Endodermal cell (in vitro differentiated cells): Measurements from ENCODE around the gene PTPRK. TPM values are rescaled to one million over a fixed set of nuclear protein-coding genes. Genes with fewer than 3 reads are reported as not detected.

Source experiments
- DNase-seq: peaks from one replicate; pipeline ENCODE4 v3.0.0-alpha.2; 2017
- H3K27ac ChIP-seq: 2 replicates; pipeline ENCODE4 v1.5.1; 2013; ENCODE audit warnings: mild to moderate bottlenecking, low read depth, low read length, moderate library complexity
- H3K27me3 ChIP-seq: 2 replicates; pipeline ENCODE4 v1.6.1; 2013; ENCODE audit warnings: mild to moderate bottlenecking, low read length, moderate library complexity; ENCODE audit not compliant: insufficient read depth, control insufficient read depth, poor library complexity, severe bottlenecking
- H3K36me3 ChIP-seq: 2 replicates; pipeline ENCODE4 v1.7.0; 2013; ENCODE audit warnings: mild to moderate bottlenecking, low read length, moderate library complexity; ENCODE audit not compliant: control insufficient read depth, insufficient read depth
- H3K4me1 ChIP-seq: one replicate; pipeline ENCODE4 v1.7.0; 2013; ENCODE audit warnings: low read length; ENCODE audit not compliant: control insufficient read depth, insufficient read depth
- H3K4me3 ChIP-seq: 2 replicates; pipeline ENCODE4 v1.5.1; 2013; ENCODE audit warnings: mild to moderate bottlenecking, low read length, moderate library complexity
- H3K9ac ChIP-seq: 2 replicates; pipeline ENCODE4 v1.6.1; 2013; ENCODE audit warnings: mild to moderate bottlenecking, low read length, moderate library complexity; ENCODE audit not compliant: poor library complexity, severe bottlenecking; ENCODE audit errors: extremely low read depth
- H3K9me3 ChIP-seq: 2 replicates; pipeline ENCODE4 v1.6.1; 2013; ENCODE audit warnings: mild to moderate bottlenecking, low read length, moderate library complexity; ENCODE audit not compliant: control insufficient read depth
- H3K27ac Mint-ChIP-seq: 2 replicates; pipeline ENCODE4 v1.8.0; 2020; ENCODE audit warnings: mixed read lengths
- H3K27me3 Mint-ChIP-seq: 2 replicates; pipeline ENCODE4 v1.8.0; 2021; ENCODE audit warnings: mild to moderate bottlenecking, mixed read lengths; ENCODE audit not compliant: insufficient read depth
- H3K36me3 Mint-ChIP-seq: 2 replicates; pipeline ENCODE4 v1.8.0; 2020; ENCODE audit warnings: low read depth, mixed read lengths
- H3K4me1 Mint-ChIP-seq: 2 replicates; pipeline ENCODE4 v1.8.0; 2020; ENCODE audit warnings: mixed read lengths
- H3K4me3 Mint-ChIP-seq: 2 replicates; pipeline ENCODE4 v1.8.0; 2020; ENCODE audit warnings: mild to moderate bottlenecking, moderate library complexity, mixed read lengths
- H3K9me3 Mint-ChIP-seq: 2 replicates; pipeline ENCODE4 v1.8.0; 2020; ENCODE audit warnings: mild to moderate bottlenecking, mixed read lengths
- WGBS, 2 experiments: methylation state at CpG; one replicate each; pipeline versions ENCODE4 v1.1.5 to v1.1.7; 2013; ENCODE audit warnings: missing lambda C conversion rate in 2 of 2, mixed read lengths in 1 of 2; ENCODE audit not compliant: insufficient coverage in 1 of 2, insufficient read length in 1 of 2; 5-methylcytosine and 5-hydroxymethylcytosine counted together
- total RNA-seq, 2 donors: library from RNA; stranded (reverse); fragmentation: NEBNext Ultra II Directional in 1 of 2; extraction: Animal tissue kit (Norgen Biotek cat#: 25700) in 1 of 2; gene quantifications; 2 replicates in 1 of 2; 3 replicates in 1 of 2; pipeline ENCODE4 v1.2.1, GENCODE V29; 2021
- TF ChIP-seq, protein P1 (sequence below): fragments of 200-600 bp; sonication (generic); conservative IDR thresholded peaks from 2 replicates; pipeline ENCODE4 v1.5.0; 2021; ENCODE audit warnings: antibody characterized with exemption, mild to moderate bottlenecking

PTPRK gene
- total RNA-seq, 2 donors from 2014 or later, result 46.4 to 57.6 TPM

DNA sequence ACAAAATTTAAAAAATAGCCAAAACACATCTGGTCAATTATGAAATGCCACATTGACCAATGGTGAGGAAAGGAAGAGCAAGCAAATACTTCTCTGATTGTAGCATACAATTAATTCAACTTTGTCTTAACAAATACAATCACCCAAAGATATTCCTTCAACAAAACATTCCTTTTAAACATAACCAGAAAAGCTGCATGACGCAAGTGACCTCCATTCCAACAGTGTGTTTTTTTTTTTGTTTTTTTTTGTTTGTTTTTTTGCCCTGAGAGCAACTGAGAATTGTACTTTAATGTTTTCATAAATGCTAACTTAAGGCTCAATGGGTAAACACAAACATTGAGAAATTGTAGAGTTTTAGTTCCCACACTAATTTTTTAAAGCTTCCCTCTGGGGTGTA is 184.4 kb downstream of the PTPRK start:
- H3K4me3 ChIP-seq, result no peak overlapping the region
- no peaks in the 10 kb centered on the region for H3K36me3 Mint-ChIP-seq
- no peak overlapping the region for H3K27ac Mint-ChIP-seq
- no peaks in the 10 kb centered on the region for H3K36me3 ChIP-seq
- H3K4me1 Mint-ChIP-seq, result peaks cover 29% of the 10 kb centered on the region
- no peaks in the 10 kb centered on the region for H3K27me3 ChIP-seq
- no peaks in the 10 kb centered on the region for H3K27me3 Mint-ChIP-seq
- H3K9me3 Mint-ChIP-seq, result no peaks in the 10 kb centered on the region
- no peak overlapping the region for H3K27ac ChIP-seq
- no peaks in the 10 kb centered on the region for H3K4me1 ChIP-seq
- H3K9me3 ChIP-seq, result no peaks in the 10 kb centered on the region
- 100% methylated on average over 1 of the region's 1 CpG; no CpG with 5 or more reads in 1 of the 2 experiments for WGBS, 2 experiments
- no peak overlapping the region for H3K4me3 Mint-ChIP-seq
- DNase-seq, result no peak
- H3K9ac ChIP-seq, result no peak overlapping the region
- TF ChIP-seq, protein P1, sequence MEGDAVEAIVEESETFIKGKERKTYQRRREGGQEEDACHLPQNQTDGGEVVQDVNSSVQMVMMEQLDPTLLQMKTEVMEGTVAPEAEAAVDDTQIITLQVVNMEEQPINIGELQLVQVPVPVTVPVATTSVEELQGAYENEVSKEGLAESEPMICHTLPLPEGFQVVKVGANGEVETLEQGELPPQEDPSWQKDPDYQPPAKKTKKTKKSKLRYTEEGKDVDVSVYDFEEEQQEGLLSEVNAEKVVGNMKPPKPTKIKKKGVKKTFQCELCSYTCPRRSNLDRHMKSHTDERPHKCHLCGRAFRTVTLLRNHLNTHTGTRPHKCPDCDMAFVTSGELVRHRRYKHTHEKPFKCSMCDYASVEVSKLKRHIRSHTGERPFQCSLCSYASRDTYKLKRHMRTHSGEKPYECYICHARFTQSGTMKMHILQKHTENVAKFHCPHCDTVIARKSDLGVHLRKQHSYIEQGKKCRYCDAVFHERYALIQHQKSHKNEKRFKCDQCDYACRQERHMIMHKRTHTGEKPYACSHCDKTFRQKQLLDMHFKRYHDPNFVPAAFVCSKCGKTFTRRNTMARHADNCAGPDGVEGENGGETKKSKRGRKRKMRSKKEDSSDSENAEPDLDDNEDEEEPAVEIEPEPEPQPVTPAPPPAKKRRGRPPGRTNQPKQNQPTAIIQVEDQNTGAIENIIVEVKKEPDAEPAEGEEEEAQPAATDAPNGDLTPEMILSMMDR, result no peak

DNA sequence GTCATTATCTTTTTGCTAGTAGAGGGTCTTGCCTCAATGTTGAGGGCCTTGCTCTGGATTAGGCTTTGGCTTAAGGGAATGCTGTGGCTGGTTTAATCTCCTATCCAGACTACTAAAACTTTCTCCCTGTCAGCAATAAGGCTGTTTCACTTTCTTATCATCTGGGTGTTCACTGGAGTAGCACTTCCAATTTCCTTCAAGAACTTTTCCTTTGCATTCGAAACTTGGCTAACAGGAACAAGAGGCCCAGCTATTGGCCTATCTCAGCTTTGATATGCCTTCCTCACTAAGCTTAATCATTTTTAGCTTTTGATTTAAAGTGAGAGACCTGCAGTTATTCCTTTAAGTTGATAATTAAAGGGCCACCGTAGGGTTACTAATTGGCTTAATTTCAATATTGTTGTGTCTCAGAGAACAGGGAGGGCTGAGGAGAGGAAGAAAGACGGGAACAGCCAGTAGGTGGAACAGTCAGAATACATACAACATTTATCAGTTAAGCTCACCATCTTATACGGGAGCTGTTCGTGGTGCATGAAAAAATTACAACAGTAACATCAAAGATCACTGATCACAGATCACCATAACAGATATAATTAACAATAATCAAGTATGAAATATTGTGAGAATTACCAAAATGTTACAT is 186.7 kb downstream of the PTPRK start:
- Histone ChIP-seq H3K36me3 (no peaks in the 10 kb centered on the region), H3K4me1 (no peaks in the 10 kb centered on the region), H3K4me3 (no peak overlapping the region), H3K27me3 (no peaks in the 10 kb centered on the region), H3K9ac (no peak overlapping the region), H3K9me3 (no peaks in the 10 kb centered on the region), H3K27ac (no peak overlapping the region)
- Mint-ChIP-seq H3K27ac (no peak overlapping the region), H3K9me3 (no peaks in the 10 kb centered on the region), H3K27me3 (no peaks in the 10 kb centered on the region), H3K36me3 (no peaks in the 10 kb centered on the region), H3K4me1 (peaks cover 21% of the 10 kb centered on the region), H3K4me3 (no peak overlapping the region)
- no peak for DNase-seq
- TF ChIP-seq, protein P1, result no peak
- 85 to 100% methylated on average over 1 to 5 of the region's 5 CpGs for WGBS, 2 experiments

DNA sequence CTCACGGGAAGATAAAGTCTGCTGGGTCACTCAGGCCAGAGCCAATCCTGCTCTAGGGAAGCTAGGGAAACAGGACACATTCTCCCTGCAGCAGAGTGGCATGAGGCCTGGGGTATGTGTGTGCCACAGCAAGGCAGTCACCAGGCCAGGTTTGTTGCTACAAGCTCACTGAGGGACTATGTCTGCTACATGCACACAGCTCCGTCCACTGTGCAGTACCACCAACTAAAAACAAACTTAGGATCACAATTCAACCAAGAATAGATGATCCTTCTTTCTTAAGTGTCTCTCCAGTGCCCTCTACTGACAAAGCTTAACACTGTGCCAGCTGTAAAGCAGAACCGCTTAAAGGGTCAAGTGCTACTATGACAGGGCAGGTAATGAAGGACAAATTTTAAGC is 192.5 kb downstream of the PTPRK start:
- WGBS, 2 experiments, result 95 to 100% methylated on average over 2 to 3 of the region's 3 CpGs

More for the DNA sequence above, 192.5 kb downstream of the PTPRK start:
- TF ChIP-seq, protein P1, result peak; percentile 74
- H3K27me3 ChIP-seq, result no peaks in the 10 kb centered on the region
- H3K9me3 ChIP-seq, result peaks cover 9% of the 10 kb centered on the region
- no peaks in the 10 kb centered on the region for H3K27me3 Mint-ChIP-seq
- DNase-seq, result peak; percentile 49
- H3K27ac Mint-ChIP-seq, result no peak overlapping the region
- H3K36me3 ChIP-seq, result no peaks in the 10 kb centered on the region
- H3K4me3 ChIP-seq, result no peak overlapping the region
- H3K9me3 Mint-ChIP-seq, result no peaks in the 10 kb centered on the region
- no peak overlapping the region for H3K27ac ChIP-seq
- no peak overlapping the region for H3K9ac ChIP-seq
- H3K4me1 Mint-ChIP-seq, result peaks cover 5% of the 10 kb centered on the region
- no peak overlapping the region for H3K4me3 Mint-ChIP-seq
- H3K4me1 ChIP-seq, result no peaks in the 10 kb centered on the region
- H3K36me3 Mint-ChIP-seq, result no peaks in the 10 kb centered on the region
